GM23338 (cell line): ENCODE data around the gene SLC6A11. TPM values are rescaled to one million over a fixed set of nuclear protein-coding genes. Genes with fewer than 3 reads are reported as not detected.

Source experiments
- ATAC-seq: fragments of 200-7000 bp; cut with Tn5 transposase; 3 replicates; pipeline ENCODE4 v1.9.1; 2020
- DNase-seq: peaks from one replicate; pipeline ENCODE4 v3.0.0-alpha.2; 2015; ENCODE audit warnings: low spot score
- H2AFZ ChIP-seq: fragments of 200-600 bp; sonication (generic); 2 replicates; pipeline ENCODE4 v1.8.0; 2016; ENCODE audit warnings: antibody characterized with exemption, mild to moderate bottlenecking, moderate library complexity
- H3F3A ChIP-seq: fragments of 200-600 bp; sonication (generic); replicated peaks from 2 replicates; pipeline ENCODE4 v1.8.0; 2017; ENCODE audit warnings: antibody characterized with exemption, mixed run types, low read depth
- H3K27ac ChIP-seq: fragments of 200-600 bp; sonication (generic); 2 replicates; pipeline ENCODE4 v1.6.1; 2016; ENCODE audit warnings: low read depth
- H3K27me3 ChIP-seq: fragments of 200-600 bp; sonication (generic); 2 replicates; pipeline ENCODE4 v1.8.0; 2016; ENCODE audit warnings: mild to moderate bottlenecking, mixed run types, moderate library complexity; ENCODE audit not compliant: insufficient read depth
- H3K36me3 ChIP-seq: fragments of 200-600 bp; sonication (generic); 2 replicates; pipeline ENCODE4 v1.8.0; 2016; ENCODE audit warnings: mild to moderate bottlenecking; ENCODE audit not compliant: insufficient read depth
- H3K4me1 ChIP-seq: fragments of 200-600 bp; sonication (generic); 2 replicates; pipeline ENCODE4 v1.8.0; 2016; ENCODE audit warnings: mild to moderate bottlenecking, moderate library complexity; ENCODE audit not compliant: insufficient read depth
- H3K4me2 ChIP-seq: fragments of 200-600 bp; sonication (generic); 2 replicates; pipeline ENCODE4 v1.7.1; 2017; ENCODE audit warnings: mixed run types
- H3K4me3 ChIP-seq: fragments of 200-600 bp; sonication (generic); 2 replicates; pipeline ENCODE4 v1.6.1; 2016; ENCODE audit warnings: mixed run types
- H3K79me2 ChIP-seq: fragments of 200-600 bp; sonication (generic); replicated peaks from 2 replicates; pipeline ENCODE4 v1.8.0; 2017; ENCODE audit warnings: mild to moderate bottlenecking; ENCODE audit not compliant: insufficient read depth
- H3K9me2 ChIP-seq: fragments of 200-600 bp; sonication (generic); 2 replicates; pipeline ENCODE4 v1.8.0; 2017; ENCODE audit not compliant: insufficient read depth
- H4K20me1 ChIP-seq: fragments of 200-600 bp; sonication (generic); replicated peaks from 2 replicates; pipeline ENCODE4 v1.8.0; 2017; ENCODE audit warnings: mild to moderate bottlenecking; ENCODE audit not compliant: insufficient read depth
- H3K27ac Mint-ChIP-seq: 2 replicates; pipeline ENCODE4 v1.8.0; 2020; ENCODE audit warnings: inconsistent platforms, mild to moderate bottlenecking, moderate library complexity, mixed read lengths
- H3K27me3 Mint-ChIP-seq: 3 replicates; pipeline ENCODE4 v1.8.0; 2022; ENCODE audit warnings: low read depth, mild to moderate bottlenecking, moderate library complexity, mixed read lengths, inconsistent platforms; ENCODE audit not compliant: insufficient read depth, poor library complexity
- H3K36me3 Mint-ChIP-seq: 3 replicates; pipeline ENCODE4 v1.8.0; 2021; ENCODE audit warnings: low read depth, mild to moderate bottlenecking, inconsistent platforms, moderate library complexity, mixed read lengths
- H3K4me1 Mint-ChIP-seq: 3 replicates; pipeline ENCODE4 v1.8.0; 2020; ENCODE audit warnings: mild to moderate bottlenecking, inconsistent platforms, mixed read lengths
- H3K4me3 Mint-ChIP-seq: 3 replicates; pipeline ENCODE4 v1.8.0; 2021; ENCODE audit warnings: moderate library complexity, mild to moderate bottlenecking, inconsistent platforms, mixed read lengths
- H3K9me3 Mint-ChIP-seq: 3 replicates; pipeline ENCODE4 v1.8.0; 2020; ENCODE audit warnings: moderate library complexity, mild to moderate bottlenecking, inconsistent platforms, mixed read lengths
- EZH2 ChIP-seq: fragments of 200-600 bp; sonication (generic); IDR thresholded peaks from one replicate; pipeline ENCODE4 v1.8.0; 2017; ENCODE audit warnings: antibody characterized with exemption, mild to moderate bottlenecking, low read depth; ENCODE audit not compliant: unreplicated experiment
- EZH2phosphoT487 ChIP-seq: fragments of 200-600 bp; sonication (generic); IDR thresholded peaks from one replicate; pipeline ENCODE4 v1.8.1; 2018; ENCODE audit warnings: antibody characterized with exemption; ENCODE audit not compliant: unreplicated experiment
- JUNB ChIP-seq: IDR thresholded peaks from one replicate; pipeline ENCODE4 v1.6.1; 2016; ENCODE audit warnings: antibody characterized with exemption; ENCODE audit not compliant: unreplicated experiment
- NANOG ChIP-seq: IDR thresholded peaks from 2 replicates; pipeline ENCODE4 v1.6.1; 2016; ENCODE audit warnings: antibody characterized with exemption, borderline replicate concordance
- POLR2AphosphoS5 ChIP-seq: IDR thresholded peaks from 2 replicates; pipeline ENCODE4 v1.6.1; 2016; ENCODE audit warnings: antibody characterized with exemption, low read depth
- REST ChIP-seq: IDR thresholded peaks from one replicate; pipeline ENCODE4 v1.6.1; 2018; ENCODE audit warnings: antibody characterized with exemption; ENCODE audit not compliant: unreplicated experiment
- STAT1 ChIP-seq: IDR thresholded peaks from one replicate; pipeline ENCODE4 v1.6.1; 2016; ENCODE audit warnings: antibody characterized with exemption; ENCODE audit not compliant: unreplicated experiment
- polyA plus RNA-seq: library from polyadenylated mRNA; unstranded; fragments of >200 nt; fragmentation: Nextera tagmentation; extraction: Ambion mirVana; gene quantifications from 2 replicates; pipeline ENCODE4 v1.2.1, GENCODE V29; 2016
- total RNA-seq: library from RNA; depleted of rRNA; stranded (reverse); fragments of >200 nt; shearing (Covaris generic); gene quantifications from 2 replicates; pipeline ENCODE4 v1.2.3, GENCODE V29; 2014
- TF ChIP-seq, protein P1 (sequence below): fragments of 250-450 bp; sonication (Bioruptor Pico); IDR thresholded peaks from 2 replicates; pipeline ENCODE4 v1.5.0; 2020; ENCODE audit warnings: mild to moderate bottlenecking, moderate library complexity
- TF ChIP-seq, protein P2 (sequence below), 2 experiments: fragments of 200-600 bp in 1 of 2; sonication (generic) in 1 of 2; conservative IDR thresholded peaks; 2 replicates each; pipeline versions ENCODE4 v1.5.1 to v1.6.1; 2016 to 2017; ENCODE audit warnings: antibody characterized with exemption in 2 of 2, low read depth in 2 of 2, mild to moderate bottlenecking in 2 of 2, moderate library complexity in 1 of 2

The SLC6A11 gene
- total and polyA plus RNA-seq, 2 experiments from 2014 or later, result 0.47 to 1.1 TPM

DNA sequence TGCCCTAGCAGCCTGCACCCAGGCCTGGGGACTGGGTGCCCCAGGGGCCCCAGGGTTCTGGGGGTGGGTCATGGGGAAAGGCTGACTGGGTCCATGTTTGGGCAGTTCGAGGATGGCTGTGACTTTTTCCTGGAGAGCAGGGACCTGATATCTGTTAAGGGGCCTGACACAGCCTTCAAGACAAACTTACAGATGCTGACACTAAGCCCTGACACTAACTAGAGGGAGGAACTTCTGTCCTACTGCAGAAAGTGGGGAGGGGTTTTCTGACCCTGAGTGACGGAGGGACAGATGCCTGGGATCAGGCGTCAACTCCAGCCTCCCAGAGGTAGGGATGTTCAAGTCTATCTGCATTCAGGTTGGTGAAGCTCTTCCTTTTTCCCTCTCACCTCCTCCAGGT, 45.0 kb upstream of the SLC6A11 start:
- 0 out of 3 replicates have a peak, but pooled peaks cover 2% of the 10 kb centered on the region for H3K4me1 Mint-ChIP-seq

More for the DNA sequence above, 45.0 kb upstream of the SLC6A11 start:
- Mint-ChIP-seq H3K4me3 (no peak overlapping the region), H3K36me3 (no peaks in the 10 kb centered on the region), H3K9me3 (no peaks in the 10 kb centered on the region), H3K27me3 (peaks cover 8% of the 10 kb centered on the region), H3K27ac (no peak overlapping the region)
- H3K79me2 ChIP-seq, result no peaks in the 10 kb centered on the region
- H2AFZ ChIP-seq, result no peak overlapping the region
- DNase-seq (no peak), ATAC-seq (no peak)
- no peak overlapping the region for H3K4me2 ChIP-seq
- H3K27ac ChIP-seq, result no peak overlapping the region
- no peaks in the 10 kb centered on the region for H3F3A ChIP-seq
- H3K9me2 ChIP-seq, result no peaks in the 10 kb centered on the region
- H4K20me1 ChIP-seq, result no peaks in the 10 kb centered on the region
- no peaks in the 10 kb centered on the region for H3K4me1 ChIP-seq
- H3K4me3 ChIP-seq, result no peak overlapping the region
- no peaks in the 10 kb centered on the region for H3K36me3 ChIP-seq
- no peaks in the 10 kb centered on the region for H3K27me3 ChIP-seq
- TF ChIP-seq POLR2AphosphoS5 (no peak), REST (no peak), NANOG (no peak), EZH2phosphoT487 (no peak), STAT1 (no peak), EZH2 (no peak), JUNB (no peak)
- TF ChIP-seq, protein P1, sequence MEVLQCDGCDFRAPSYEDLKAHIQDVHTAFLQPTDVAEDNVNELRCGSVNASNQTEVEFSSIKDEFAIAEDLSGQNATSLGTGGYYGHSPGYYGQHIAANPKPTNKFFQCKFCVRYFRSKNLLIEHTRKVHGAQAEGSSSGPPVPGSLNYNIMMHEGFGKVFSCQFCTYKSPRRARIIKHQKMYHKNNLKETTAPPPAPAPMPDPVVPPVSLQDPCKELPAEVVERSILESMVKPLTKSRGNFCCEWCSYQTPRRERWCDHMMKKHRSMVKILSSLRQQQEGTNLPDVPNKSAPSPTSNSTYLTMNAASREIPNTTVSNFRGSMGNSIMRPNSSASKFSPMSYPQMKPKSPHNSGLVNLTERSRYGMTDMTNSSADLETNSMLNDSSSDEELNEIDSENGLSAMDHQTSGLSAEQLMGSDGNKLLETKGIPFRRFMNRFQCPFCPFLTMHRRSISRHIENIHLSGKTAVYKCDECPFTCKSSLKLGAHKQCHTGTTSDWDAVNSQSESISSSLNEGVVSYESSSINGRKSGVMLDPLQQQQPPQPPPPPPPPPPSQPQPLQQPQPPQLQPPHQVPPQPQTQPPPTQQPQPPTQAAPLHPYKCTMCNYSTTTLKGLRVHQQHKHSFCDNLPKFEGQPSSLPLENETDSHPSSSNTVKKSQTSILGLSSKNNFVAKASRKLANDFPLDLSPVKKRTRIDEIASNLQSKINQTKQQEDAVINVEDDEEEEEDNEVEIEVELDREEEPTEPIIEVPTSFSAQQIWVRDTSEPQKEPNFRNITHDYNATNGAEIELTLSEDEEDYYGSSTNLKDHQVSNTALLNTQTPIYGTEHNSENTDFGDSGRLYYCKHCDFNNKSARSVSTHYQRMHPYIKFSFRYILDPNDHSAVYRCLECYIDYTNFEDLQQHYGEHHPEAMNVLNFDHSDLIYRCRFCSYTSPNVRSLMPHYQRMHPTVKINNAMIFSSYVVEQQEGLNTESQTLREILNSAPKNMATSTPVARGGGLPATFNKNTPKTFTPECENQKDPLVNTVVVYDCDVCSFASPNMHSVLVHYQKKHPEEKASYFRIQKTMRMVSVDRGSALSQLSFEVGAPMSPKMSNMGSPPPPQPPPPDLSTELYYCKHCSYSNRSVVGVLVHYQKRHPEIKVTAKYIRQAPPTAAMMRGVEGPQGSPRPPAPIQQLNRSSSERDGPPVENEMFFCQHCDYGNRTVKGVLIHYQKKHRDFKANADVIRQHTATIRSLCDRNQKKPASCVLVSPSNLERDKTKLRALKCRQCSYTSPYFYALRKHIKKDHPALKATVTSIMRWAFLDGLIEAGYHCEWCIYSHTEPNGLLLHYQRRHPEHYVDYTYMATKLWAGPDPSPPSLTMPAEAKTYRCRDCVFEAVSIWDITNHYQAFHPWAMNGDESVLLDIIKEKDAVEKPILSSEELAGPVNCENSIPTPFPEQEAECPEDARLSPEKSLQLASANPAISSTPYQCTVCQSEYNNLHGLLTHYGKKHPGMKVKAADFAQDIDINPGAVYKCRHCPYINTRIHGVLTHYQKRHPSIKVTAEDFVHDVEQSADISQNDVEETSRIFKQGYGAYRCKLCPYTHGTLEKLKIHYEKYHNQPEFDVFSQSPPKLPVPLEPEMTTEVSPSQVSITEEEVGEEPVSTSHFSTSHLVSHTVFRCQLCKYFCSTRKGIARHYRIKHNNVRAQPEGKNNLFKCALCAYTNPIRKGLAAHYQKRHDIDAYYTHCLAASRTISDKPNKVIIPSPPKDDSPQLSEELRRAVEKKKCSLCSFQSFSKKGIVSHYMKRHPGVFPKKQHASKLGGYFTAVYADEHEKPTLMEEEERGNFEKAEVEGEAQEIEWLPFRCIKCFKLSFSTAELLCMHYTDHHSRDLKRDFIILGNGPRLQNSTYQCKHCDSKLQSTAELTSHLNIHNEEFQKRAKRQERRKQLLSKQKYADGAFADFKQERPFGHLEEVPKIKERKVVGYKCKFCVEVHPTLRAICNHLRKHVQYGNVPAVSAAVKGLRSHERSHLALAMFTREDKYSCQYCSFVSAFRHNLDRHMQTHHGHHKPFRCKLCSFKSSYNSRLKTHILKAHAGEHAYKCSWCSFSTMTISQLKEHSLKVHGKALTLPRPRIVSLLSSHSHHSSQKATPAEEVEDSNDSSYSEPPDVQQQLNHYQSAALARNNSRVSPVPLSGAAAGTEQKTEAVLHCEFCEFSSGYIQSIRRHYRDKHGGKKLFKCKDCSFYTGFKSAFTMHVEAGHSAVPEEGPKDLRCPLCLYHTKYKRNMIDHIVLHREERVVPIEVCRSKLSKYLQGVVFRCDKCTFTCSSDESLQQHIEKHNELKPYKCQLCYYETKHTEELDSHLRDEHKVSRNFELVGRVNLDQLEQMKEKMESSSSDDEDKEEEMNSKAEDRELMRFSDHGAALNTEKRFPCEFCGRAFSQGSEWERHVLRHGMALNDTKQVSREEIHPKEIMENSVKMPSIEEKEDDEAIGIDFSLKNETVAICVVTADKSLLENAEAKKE (CRISPR knock-in tag), result no peak
- TF ChIP-seq, protein P2, sequence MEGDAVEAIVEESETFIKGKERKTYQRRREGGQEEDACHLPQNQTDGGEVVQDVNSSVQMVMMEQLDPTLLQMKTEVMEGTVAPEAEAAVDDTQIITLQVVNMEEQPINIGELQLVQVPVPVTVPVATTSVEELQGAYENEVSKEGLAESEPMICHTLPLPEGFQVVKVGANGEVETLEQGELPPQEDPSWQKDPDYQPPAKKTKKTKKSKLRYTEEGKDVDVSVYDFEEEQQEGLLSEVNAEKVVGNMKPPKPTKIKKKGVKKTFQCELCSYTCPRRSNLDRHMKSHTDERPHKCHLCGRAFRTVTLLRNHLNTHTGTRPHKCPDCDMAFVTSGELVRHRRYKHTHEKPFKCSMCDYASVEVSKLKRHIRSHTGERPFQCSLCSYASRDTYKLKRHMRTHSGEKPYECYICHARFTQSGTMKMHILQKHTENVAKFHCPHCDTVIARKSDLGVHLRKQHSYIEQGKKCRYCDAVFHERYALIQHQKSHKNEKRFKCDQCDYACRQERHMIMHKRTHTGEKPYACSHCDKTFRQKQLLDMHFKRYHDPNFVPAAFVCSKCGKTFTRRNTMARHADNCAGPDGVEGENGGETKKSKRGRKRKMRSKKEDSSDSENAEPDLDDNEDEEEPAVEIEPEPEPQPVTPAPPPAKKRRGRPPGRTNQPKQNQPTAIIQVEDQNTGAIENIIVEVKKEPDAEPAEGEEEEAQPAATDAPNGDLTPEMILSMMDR (conservative IDR thresholded peaks at IDR 0.05; ENCODE audit: low read depth in 2 of 2), result no peak
